ENCODE measurements around the gene IPO7.

DNA sequence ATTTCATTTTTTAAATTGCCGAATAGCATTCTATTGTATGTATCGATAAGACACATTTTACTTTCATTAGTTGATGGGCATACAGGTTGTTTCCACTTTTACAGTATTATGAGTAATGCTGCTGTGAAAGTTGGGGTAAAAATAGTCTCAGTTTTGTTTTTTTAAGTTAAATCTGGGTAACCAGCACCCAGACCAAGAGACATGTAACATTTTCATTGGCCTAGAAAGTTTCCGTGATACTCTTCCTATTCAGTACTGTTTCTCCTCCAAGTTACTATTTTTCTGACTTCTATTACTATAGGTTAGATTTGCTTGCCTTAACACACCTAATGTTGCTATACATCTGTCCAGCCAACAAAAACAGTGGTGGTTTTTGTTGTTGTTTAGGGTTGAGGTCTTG, 12.3 kb downstream of the IPO7 start:
- TF ChIP-seq, protein P1, sequence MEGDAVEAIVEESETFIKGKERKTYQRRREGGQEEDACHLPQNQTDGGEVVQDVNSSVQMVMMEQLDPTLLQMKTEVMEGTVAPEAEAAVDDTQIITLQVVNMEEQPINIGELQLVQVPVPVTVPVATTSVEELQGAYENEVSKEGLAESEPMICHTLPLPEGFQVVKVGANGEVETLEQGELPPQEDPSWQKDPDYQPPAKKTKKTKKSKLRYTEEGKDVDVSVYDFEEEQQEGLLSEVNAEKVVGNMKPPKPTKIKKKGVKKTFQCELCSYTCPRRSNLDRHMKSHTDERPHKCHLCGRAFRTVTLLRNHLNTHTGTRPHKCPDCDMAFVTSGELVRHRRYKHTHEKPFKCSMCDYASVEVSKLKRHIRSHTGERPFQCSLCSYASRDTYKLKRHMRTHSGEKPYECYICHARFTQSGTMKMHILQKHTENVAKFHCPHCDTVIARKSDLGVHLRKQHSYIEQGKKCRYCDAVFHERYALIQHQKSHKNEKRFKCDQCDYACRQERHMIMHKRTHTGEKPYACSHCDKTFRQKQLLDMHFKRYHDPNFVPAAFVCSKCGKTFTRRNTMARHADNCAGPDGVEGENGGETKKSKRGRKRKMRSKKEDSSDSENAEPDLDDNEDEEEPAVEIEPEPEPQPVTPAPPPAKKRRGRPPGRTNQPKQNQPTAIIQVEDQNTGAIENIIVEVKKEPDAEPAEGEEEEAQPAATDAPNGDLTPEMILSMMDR (IDR thresholded peaks at IDR 0.05; ENCODE audit: low read depth, low read length, missing input control) = no peak
- TF ChIP-seq JUND (IDR thresholded peaks at IDR 0.05) = no peak
- TF ChIP-seq REST (IDR thresholded peaks at IDR 0.05) = no peak
- no peak for TF ChIP-seq EGR1 (IDR thresholded peaks at IDR 0.05; ENCODE audit: low read depth in 2 of 2)
- TF ChIP-seq ATF3 (IDR thresholded peaks at IDR 0.05) = no peak
- no peak for TF ChIP-seq MAX (IDR thresholded peaks at IDR 0.05)
